Immature natural killer cell (primary cell): ENCODE results near the gene CBLIF. TPM values are rescaled to one million over a fixed set of nuclear protein-coding genes. Genes with fewer than 3 reads are reported as not detected.
"Not testable (repeated sequence)": the region's sequence is repeated elsewhere in the genome, so short reads cannot be mapped to it uniquely, and the experiment has no call there.

Experiments used
- DNase-seq, 3 donors: peaks; one replicate each; pipeline ENCODE4 v3.0.0; 2022; ENCODE audit warnings: mixed read lengths in 1 of 3
- H3K27ac Mint-ChIP-seq, 6 donors: one replicate each; pipeline ENCODE4 v1.8.0; 2020; ENCODE audit warnings: mixed read lengths in 6 of 6, mild to moderate bottlenecking in 5 of 6, inconsistent platforms in 4 of 6, moderate library complexity in 3 of 6
- H3K27me3 Mint-ChIP-seq, 3 donors: one replicate each; pipeline ENCODE4 v1.8.0; 2020 to 2021; ENCODE audit warnings: low read depth in 3 of 3, mild to moderate bottlenecking in 3 of 3, mixed read lengths in 3 of 3, moderate library complexity in 3 of 3, inconsistent platforms in 1 of 3
- H3K36me3 Mint-ChIP-seq, 3 donors: one replicate each; pipeline ENCODE4 v1.8.0; 2020; ENCODE audit warnings: mixed read lengths in 3 of 3, inconsistent platforms in 2 of 3, mild to moderate bottlenecking in 2 of 3
- H3K4me1 Mint-ChIP-seq, 2 donors: one replicate each; pipeline ENCODE4 v1.8.0; 2020; ENCODE audit warnings: inconsistent platforms in 2 of 2, mild to moderate bottlenecking in 2 of 2, mixed read lengths in 2 of 2, moderate library complexity in 1 of 2
- H3K4me3 Mint-ChIP-seq, 5 donors: one replicate each; pipeline ENCODE4 v1.8.0; 2020; ENCODE audit warnings: mild to moderate bottlenecking in 5 of 5, mixed read lengths in 5 of 5, inconsistent platforms in 3 of 5, moderate library complexity in 3 of 5
- H3K9me3 Mint-ChIP-seq, 6 donors: one replicate each; pipeline ENCODE4 v1.8.0; 2020; ENCODE audit warnings: mild to moderate bottlenecking in 6 of 6, mixed read lengths in 6 of 6, inconsistent platforms in 4 of 6, moderate library complexity in 3 of 6
- polyA plus RNA-seq, 3 donors: library from polyadenylated mRNA; unstranded; fragments of 300-500 nt; fragmentation: Illumina TruSeq; gene quantifications; one replicate each; pipeline ENCODE4 v1.2.3, GENCODE V29; 2021

The CBLIF gene
- polyA plus RNA-seq, result not detected

DNA sequence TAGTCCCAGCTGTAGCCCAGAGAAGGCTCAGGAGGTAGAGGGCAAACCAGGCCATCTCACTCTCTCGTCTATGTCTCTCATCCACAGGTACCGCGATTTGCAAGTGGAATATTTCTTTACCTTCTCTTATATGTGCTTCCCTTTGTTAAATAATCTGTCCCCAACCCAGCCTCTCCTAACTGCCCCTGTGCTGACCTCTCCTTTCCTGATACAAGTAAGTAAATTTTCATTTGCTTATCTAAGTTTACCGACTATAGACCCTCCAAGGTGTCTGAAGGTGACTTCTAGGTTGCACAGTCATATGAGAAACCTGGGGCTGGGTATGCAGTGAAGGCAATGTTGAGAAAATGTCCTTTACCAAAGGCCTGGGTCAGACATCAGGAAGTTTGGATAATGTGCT, at the start of gene CBLIF:
TSS of gene CBLIF (minus strand) at position 101 of the 400 bp plus-strand sequence. CDS start at position 55, 46 bp downstream.
- Mint-ChIP-seq H3K4me1 (no peaks in the 10 kb centered on the region), H3K27ac (no peak within 1 kb of the TSS), H3K9me3 (no peaks in the 10 kb centered on the region), H3K4me3 (no peak within 1 kb of the TSS), H3K27me3 (peaks cover 1 to 13% (median 4%) of the 10 kb centered on the region in 3 donors), H3K36me3 (no peaks in the 10 kb centered on the region)
- no peak for DNase-seq

DNA sequence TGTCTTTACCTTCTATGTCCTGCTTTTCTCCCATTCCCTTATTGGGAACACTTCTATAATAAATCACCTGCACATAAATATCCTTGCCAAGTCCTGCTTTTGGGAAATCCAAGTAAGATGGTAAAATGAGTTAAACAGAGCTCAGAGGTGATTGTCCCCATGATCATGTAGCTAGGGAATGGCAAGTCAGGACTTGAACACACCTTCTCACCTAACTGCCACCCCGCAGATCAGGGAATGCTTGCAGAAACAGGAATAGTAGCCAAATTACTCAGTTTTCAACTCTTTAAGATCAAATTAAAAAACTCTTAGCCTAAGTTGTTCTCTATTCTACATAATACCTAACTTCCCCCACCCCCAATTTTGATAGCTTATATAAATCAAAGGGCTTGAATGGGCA, 49.3 kb upstream of the CBLIF start:
- no peak overlapping the region for H3K27ac Mint-ChIP-seq

DNA sequence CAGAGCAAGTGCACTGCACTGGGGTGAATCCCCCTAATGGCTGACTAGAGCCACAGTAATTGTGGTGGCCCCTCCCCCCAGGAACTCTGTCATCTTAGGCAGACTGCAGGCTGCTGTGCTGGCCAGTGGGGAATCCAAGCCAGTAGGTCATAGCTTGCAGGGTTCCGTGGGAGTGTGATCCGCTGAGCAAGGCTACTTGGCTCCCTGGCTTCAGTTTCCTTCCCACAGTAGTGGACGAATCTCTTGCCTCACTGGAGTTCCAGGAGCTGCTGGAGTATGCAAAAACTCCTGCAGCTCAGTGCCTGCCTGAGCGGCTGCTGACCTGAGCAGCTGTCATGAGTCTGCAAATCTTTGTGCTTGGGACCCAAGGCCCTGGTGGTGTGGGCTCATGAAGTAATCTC, 46.5 kb upstream of the CBLIF start:
- Mint-ChIP-seq H3K4me3 (no peak overlapping the region), H3K4me1 (no peaks in the 10 kb centered on the region), H3K9me3 (peaks cover 18 to 39% (median 33%) of the 10 kb centered on the region in 6 donors), H3K36me3 (peaks cover 0 to 10% (median 0%) of the 10 kb centered on the region in 3 donors), H3K27ac (no peak overlapping the region), H3K27me3 (peaks cover 3 to 14% (median 10%) of the 10 kb centered on the region in 3 donors)
- no peak for DNase-seq

More for the DNA sequence above, 49.3 kb upstream of the CBLIF start:
- Mint-ChIP-seq H3K4me1 (no peaks in the 10 kb centered on the region), H3K36me3 (peaks cover 0 to 4% (median 0%) of the 10 kb centered on the region in 3 donors), H3K27me3 (peaks cover 0 to 16% (median 3%) of the 10 kb centered on the region in 3 donors), H3K4me3 (no peak overlapping the region), H3K9me3 (peaks cover 7 to 14% (median 12%) of the 10 kb centered on the region in 6 donors)
- DNase-seq, result no peak

DNA sequence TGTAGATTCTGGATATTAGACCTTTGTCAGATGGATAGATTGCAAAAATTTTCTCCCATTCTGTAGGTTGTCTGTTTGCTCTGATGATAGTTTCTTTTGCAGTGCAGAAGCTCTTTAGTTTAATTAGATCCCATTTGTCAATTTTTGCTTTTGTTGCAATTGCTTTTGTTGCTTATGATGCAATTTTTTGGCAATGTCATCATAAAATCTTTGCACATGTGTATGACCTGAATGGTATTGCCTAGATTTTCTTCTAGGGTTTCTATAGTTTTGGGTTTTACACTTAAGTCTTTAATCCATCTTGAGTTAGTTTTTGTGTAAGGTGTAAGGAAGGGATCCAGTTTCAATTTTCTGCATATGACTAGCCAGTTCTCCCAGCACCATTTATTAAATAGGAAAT, 41.9 kb upstream of the CBLIF start:
- peaks cover 0 to 10% (median 0%) of the 10 kb centered on the region in 3 donors for H3K36me3 Mint-ChIP-seq
- not testable (repeated sequence) for H3K4me3 Mint-ChIP-seq, H3K27me3 Mint-ChIP-seq, H3K27ac Mint-ChIP-seq, H3K4me1 Mint-ChIP-seq, DNase-seq
- H3K9me3 Mint-ChIP-seq, result peaks cover 16 to 39% (median 34%) of the 10 kb centered on the region in 6 donors

DNA sequence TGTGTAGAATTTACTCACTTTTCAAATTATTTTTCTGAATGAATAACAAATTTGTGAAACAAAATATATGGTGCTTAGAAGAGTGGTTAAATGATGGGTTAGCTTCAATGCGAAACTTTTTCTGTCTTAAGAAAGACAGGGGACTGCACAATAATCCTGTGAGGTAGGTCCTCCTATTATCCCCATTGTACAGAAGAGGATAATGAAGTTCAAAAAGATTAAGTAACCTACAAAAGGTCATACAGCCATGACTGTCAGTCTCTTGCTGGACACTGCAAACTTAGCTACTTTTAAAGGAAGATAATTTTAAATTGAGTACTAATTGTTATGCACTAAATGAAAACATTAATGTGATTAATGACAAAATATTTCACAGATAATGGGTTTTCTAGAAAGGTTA, 38.3 kb upstream of the CBLIF start:
- H3K4me3 Mint-ChIP-seq, result no peak overlapping the region

DNA sequence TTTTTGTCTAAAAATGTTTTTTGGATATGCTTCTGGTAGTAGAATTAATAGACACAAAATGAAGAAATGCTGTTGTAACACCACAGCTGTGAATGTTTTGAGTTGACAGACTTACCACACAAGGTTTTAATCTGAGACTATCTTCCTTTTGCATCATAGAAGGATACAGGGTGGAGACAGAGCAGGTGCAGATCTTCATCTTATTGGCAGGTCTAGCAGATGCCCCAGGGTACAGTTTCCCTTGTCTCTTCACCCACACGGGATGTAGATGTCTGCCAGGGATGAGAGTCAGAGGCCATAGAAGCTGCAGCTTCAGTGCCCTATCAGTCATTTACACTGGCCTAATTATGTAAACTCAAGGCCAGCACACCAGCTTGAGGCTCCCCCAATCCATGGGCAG, 34.3 kb upstream of the CBLIF start:
- Mint-ChIP-seq H3K36me3 (no peaks in the 10 kb centered on the region), H3K4me1 (no peaks in the 10 kb centered on the region), H3K27ac (no peak overlapping the region), H3K27me3 (peaks cover 0 to 10% (median 9%) of the 10 kb centered on the region in 3 donors), H3K9me3 (no peaks in the 10 kb centered on the region), H3K4me3 (no peak overlapping the region)
- DNase-seq, result no peak

More for the DNA sequence above, 38.3 kb upstream of the CBLIF start:
- H3K36me3 Mint-ChIP-seq, result no peaks in the 10 kb centered on the region
- no peaks in the 10 kb centered on the region for H3K4me1 Mint-ChIP-seq
- H3K27me3 Mint-ChIP-seq, result peaks cover 2 to 8% (median 3%) of the 10 kb centered on the region in 3 donors
- H3K9me3 Mint-ChIP-seq, result peaks cover 6 to 18% (median 10%) of the 10 kb centered on the region in 6 donors
- no peak overlapping the region for H3K27ac Mint-ChIP-seq
- no peak for DNase-seq

DNA sequence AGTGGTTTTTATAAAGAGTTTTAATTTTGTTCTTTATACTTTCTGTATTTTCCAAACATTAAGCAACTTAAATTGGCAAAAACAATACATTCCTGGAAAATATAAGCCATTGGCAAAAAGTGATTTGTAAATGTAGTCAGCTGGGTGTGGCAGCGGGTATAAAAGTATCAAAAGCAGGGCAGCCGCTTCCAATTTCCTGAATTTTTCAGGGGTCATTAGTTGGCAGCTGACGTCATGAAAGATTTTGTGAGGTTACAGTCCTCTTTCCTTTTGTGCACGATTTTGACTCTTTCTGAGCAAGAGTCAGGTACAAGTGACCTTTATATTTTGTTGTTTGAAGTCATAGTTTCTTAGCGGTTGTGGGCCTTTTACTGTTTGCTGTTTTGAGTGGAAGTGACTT, 33.3 kb upstream of the CBLIF start, which contains the start of gene OOSP3:
TSS of gene OOSP3 (plus strand) at position 208 of the 400 bp plus-strand sequence. CDS start at position 235, 27 bp downstream.
- Mint-ChIP-seq H3K4me3 (no peak within 1 kb of the TSS), H3K27me3 (peaks cover 0 to 10% (median 9%) of the 10 kb centered on the region in 3 donors), H3K27ac (no peak within 1 kb of the TSS), H3K9me3 (no peaks in the 10 kb centered on the region), H3K36me3 (no peaks in the 10 kb centered on the region), H3K4me1 (no peaks in the 10 kb centered on the region)
- no peak for DNase-seq

DNA sequence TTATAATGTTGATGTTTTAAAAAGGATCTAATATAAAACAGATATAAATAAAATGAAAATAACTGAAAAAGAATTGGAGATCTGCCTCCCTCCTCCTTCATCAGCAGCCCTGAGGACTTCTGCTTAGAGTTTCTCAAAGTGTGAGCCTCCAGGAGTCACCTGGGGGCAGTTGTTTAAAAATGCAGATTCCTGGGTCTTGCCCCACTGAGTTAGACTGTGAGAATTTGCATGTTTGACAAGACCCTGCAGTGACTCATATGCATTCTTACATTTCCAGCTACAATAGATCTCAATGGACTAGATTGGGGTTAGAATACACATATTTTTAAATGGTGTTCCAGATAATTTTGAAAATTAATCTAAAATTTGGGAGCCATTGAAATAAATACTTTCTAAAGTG, 32.5 kb upstream of the CBLIF start:
- no peak for DNase-seq
- Mint-ChIP-seq H3K4me3 (no peak overlapping the region), H3K27me3 (peaks cover 0 to 10% (median 9%) of the 10 kb centered on the region in 3 donors), H3K36me3 (no peaks in the 10 kb centered on the region), H3K9me3 (no peaks in the 10 kb centered on the region), H3K27ac (no peak overlapping the region), H3K4me1 (no peaks in the 10 kb centered on the region)

DNA sequence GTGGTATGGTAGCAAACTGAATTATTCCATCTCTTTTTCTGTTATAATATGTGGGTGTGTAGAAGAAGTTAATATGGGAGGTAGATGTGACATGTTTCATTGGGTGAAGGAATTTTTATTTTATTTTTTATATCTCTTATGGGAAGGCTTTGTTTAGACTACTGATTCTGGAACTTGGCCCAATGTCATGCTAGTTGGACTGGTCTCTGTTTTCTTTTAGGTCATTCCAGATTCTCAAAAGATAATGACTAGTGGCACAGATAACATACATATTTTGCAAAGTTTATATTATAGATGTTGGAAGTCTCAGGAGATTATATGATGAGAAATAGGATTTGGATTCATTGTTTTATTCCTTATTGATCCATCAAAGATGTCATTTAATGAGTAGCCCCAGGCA, 32.0 kb upstream of the CBLIF start:
- Mint-ChIP-seq H3K27ac (no peak overlapping the region), H3K4me3 (no peak overlapping the region), H3K27me3 (peaks cover 0 to 10% (median 9%) of the 10 kb centered on the region in 3 donors), H3K36me3 (no peaks in the 10 kb centered on the region), H3K4me1 (no peaks in the 10 kb centered on the region), H3K9me3 (no peaks in the 10 kb centered on the region)
- DNase-seq, result no peak

DNA sequence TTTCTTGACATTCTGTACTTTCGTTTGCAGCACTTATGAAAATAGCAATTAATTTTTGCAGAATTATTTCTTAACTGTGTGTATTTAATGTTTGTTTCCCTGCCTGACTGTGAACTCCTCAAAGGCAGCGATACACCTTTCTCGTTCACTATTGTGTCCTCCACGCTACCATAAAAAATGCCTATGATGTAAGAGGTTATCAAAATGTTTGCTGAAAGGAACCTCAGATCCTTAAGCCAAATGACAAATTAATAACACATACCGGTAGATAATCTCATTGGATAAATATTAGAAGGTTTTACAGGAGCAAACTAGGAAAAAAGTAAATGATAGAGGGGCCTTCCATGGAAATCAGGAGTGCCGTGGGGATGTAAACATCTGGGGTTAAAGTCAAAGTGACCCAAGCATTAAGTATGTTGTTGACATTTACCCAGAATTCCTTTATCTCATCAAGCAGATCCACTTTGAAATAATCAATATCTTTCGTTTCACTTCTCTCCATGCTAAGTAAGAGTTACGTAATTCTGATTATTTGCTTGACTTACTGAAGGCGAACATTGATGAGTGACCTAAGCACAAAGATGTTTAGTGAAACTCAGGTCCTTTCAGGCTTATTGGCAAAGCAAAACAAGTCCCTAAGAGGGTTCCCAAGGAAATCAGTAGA, 30.7 kb upstream of the CBLIF start:
- Mint-ChIP-seq H3K27ac (no peak overlapping the region), H3K36me3 (no peaks in the 10 kb centered on the region), H3K27me3 (peaks cover 0 to 11% (median 10%) of the 10 kb centered on the region in 3 donors), H3K4me3 (no peak overlapping the region), H3K4me1 (no peaks in the 10 kb centered on the region), H3K9me3 (peaks cover 0 to 2% (median under 1%) of the 10 kb centered on the region in 6 donors)
- no peak for DNase-seq

DNA sequence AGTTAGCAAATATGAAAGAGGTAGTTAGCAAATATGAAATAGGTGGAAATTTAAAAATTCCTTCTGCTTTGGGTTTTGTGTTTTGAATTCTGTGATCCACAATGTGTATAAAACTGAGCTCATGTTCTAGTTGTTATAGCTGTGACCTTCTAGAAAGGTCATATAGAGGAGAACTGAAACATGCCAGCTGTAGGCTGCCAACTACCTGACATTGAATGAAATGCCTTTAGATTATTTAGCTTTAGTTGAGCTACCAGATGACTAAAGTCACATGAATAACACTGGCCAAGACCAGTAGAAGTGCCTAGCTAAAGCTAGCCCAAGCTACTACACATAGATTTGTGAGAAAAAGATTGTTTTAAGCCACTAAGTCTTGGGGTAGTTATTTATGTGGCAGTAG, 26.8 kb upstream of the CBLIF start:
- H3K4me3 Mint-ChIP-seq, result no peak overlapping the region
- peaks cover 0 to 12% (median under 1%) of the 10 kb centered on the region in 6 donors for H3K9me3 Mint-ChIP-seq
- H3K27ac Mint-ChIP-seq, result no peak overlapping the region

DNA sequence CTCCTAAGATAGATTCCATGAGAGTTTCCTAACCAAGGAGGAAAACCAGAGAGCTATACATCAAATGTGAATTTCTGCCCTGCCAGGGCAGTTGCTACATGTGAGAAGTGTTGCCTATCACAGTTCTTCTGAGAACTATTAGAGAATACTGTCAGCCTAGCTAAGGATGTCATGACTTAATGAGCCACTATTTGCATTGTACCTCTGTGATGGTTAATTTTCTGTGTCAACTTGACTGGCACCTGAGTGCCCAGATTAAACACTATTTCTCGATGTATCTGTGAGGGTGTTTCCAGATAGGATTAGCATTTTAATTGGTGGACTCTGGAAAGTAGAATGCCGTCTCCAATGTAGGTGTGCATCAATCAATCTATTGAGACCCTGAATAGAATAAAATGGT, 22.6 kb upstream of the CBLIF start:
- no peak for DNase-seq
- Mint-ChIP-seq H3K27me3 (peaks cover 2 to 6% (median 5%) of the 10 kb centered on the region in 3 donors), H3K27ac (no peak overlapping the region), H3K4me1 (no peaks in the 10 kb centered on the region), H3K9me3 (peaks cover 0 to 12% (median under 1%) of the 10 kb centered on the region in 6 donors), H3K4me3 (no peak overlapping the region), H3K36me3 (no peaks in the 10 kb centered on the region)

More for the DNA sequence above, 26.8 kb upstream of the CBLIF start:
- H3K36me3 Mint-ChIP-seq, result no peaks in the 10 kb centered on the region
- no peak for DNase-seq
- H3K27me3 Mint-ChIP-seq, result peaks cover 0 to 10% (median 0%) of the 10 kb centered on the region in 3 donors
- no peaks in the 10 kb centered on the region for H3K4me1 Mint-ChIP-seq

DNA sequence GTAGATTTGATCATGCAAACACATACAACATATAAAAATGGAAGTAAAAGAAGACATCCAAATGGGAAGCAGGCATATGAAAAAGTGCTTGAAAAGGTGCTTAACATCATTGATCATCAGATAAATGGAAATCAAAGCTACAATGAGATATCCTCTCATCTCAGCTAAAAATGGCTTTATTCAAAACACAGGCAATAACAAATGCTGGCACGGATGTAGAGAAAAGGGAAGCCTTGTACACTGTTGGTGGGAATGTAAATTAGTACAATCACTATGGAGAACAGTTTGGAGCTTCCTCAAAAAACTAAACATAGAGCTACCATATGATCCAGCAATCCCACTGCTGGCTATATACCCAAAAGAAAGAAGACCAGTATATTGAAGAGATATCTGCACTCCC, 21.5 kb upstream of the CBLIF start:
- peaks cover 0 to 12% (median under 1%) of the 10 kb centered on the region in 6 donors for H3K9me3 Mint-ChIP-seq
- peaks cover 2 to 8% (median 5%) of the 10 kb centered on the region in 3 donors for H3K27me3 Mint-ChIP-seq
- DNase-seq, result no peak
- H3K4me1 Mint-ChIP-seq, result no peaks in the 10 kb centered on the region
- no peak overlapping the region for H3K4me3 Mint-ChIP-seq
- no peak overlapping the region for H3K27ac Mint-ChIP-seq
- H3K36me3 Mint-ChIP-seq, result no peaks in the 10 kb centered on the region

DNA sequence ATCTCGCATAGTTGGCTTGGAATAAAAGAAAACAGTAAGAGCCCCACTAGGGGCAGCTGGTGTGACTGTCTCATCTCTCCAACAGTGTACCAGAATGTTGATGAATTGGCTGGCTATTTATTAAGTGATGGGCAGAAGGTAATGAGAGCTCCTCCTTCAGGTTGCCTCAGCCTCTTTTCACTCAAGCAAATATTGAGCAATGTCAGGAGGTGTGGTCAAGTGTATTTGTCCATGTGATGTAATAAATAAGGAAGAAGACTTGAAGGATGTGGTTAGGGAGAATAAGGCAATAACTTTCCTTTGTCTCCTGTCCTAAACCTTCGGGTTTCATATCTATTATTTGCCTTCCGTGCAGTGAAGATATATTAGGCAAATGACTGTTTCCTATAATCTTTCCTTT, 21.1 kb upstream of the CBLIF start, which contains the start of gene TCN1:
TSS of gene TCN1 (minus strand) at position 91 of the 400 bp plus-strand sequence. CDS start at position 74, 17 bp downstream.
- Mint-ChIP-seq H3K27ac (no peak within 1 kb of the TSS), H3K4me3 (no peak within 1 kb of the TSS), H3K9me3 (peaks cover 0 to 11% (median 0%) of the 10 kb centered on the region in 6 donors), H3K36me3 (no peaks in the 10 kb centered on the region), H3K4me1 (no peaks in the 10 kb centered on the region), H3K27me3 (peaks cover 2 to 6% (median 5%) of the 10 kb centered on the region in 3 donors)
- no peak for DNase-seq
